Thoracic aorta (tissue), 2 donors: Measurements from ENCODE around the gene SMARCC2. TPM values are rescaled to one million over a fixed set of nuclear protein-coding genes. Genes with fewer than 3 reads are reported as not detected.

Source experiments
- ATAC-seq: fragments of 150-250 bp; one replicate; pipeline ENCODE4 v1.8.0; 2017; ENCODE audit warnings: low read depth; ENCODE audit not compliant: insufficient number of reproducible peaks, low FRiP score
- DNase-seq: peaks from one replicate; pipeline ENCODE4 v3.0.0-alpha.2; 2020; ENCODE audit warnings: low spot score
- H3K27ac ChIP-seq, 2 donors: fragments of 200-600 bp; sonication (generic); 1 replicate in 1 of 2; 2 replicates in 1 of 2; pipeline ENCODE4 v1.5.1; 2016; ENCODE audit warnings: mild to moderate bottlenecking in 2 of 2, moderate library complexity in 2 of 2
- H3K27me3 ChIP-seq: fragments of 200-600 bp; sonication (generic); replicated peaks from 2 replicates; pipeline ENCODE4 v1.6.0; 2016; ENCODE audit warnings: mild to moderate bottlenecking; ENCODE audit not compliant: insufficient read depth
- H3K36me3 ChIP-seq: fragments of 200-600 bp; sonication (generic); one replicate; pipeline ENCODE4 v1.5.1; 2016
- H3K4me1 ChIP-seq, 2 donors: fragments of 200-600 bp; sonication (generic); 1 replicate in 1 of 2; 2 replicates in 1 of 2; pipeline versions ENCODE4 v1.5.1 to v1.6.0; 2016; ENCODE audit warnings: low read depth in 2 of 2, mild to moderate bottlenecking in 1 of 2; ENCODE audit not compliant: control insufficient read depth in 1 of 2
- H3K4me3 ChIP-seq: fragments of 200-600 bp; sonication (generic); 2 replicates; pipeline ENCODE4 v1.5.1; 2016; ENCODE audit warnings: mild to moderate bottlenecking
- H3K9me3 ChIP-seq: fragments of 200-600 bp; sonication (generic); 2 replicates; pipeline ENCODE4 v1.5.1; 2016
- total RNA-seq, 2 donors: library from RNA; depleted of rRNA; stranded (reverse); fragments of >200 nt; gene quantifications; one replicate each; pipeline versions ENCODE4 v1.1.0 to v1.2.3, GENCODE V29; 2016
- TF ChIP-seq, protein P1 (sequence below): fragments of 200-600 bp; sonication (generic); IDR thresholded peaks from one replicate; pipeline ENCODE4 v1.5.1; 2019; ENCODE audit warnings: antibody characterized with exemption

The SMARCC2 gene
- total RNA-seq, 2 donors from 2014 or later: 68.6 to 109 TPM

GRCh38 chr12:56224102-56224701 lies 34.9 kb upstream of the SMARCC2 start, which contains the start of gene NABP2:
Gene NABP2 (plus strand): TSS chr12:56224342. CDS start chr12:56224857, 515 bp downstream.
- TF ChIP-seq, protein P1, sequence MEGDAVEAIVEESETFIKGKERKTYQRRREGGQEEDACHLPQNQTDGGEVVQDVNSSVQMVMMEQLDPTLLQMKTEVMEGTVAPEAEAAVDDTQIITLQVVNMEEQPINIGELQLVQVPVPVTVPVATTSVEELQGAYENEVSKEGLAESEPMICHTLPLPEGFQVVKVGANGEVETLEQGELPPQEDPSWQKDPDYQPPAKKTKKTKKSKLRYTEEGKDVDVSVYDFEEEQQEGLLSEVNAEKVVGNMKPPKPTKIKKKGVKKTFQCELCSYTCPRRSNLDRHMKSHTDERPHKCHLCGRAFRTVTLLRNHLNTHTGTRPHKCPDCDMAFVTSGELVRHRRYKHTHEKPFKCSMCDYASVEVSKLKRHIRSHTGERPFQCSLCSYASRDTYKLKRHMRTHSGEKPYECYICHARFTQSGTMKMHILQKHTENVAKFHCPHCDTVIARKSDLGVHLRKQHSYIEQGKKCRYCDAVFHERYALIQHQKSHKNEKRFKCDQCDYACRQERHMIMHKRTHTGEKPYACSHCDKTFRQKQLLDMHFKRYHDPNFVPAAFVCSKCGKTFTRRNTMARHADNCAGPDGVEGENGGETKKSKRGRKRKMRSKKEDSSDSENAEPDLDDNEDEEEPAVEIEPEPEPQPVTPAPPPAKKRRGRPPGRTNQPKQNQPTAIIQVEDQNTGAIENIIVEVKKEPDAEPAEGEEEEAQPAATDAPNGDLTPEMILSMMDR: peak; percentile 88
- Histone ChIP-seq H3K4me3 (peak within 1 kb of the TSS; percentile 73), H3K4me1 (peaks cover 24 to 43% of the 10 kb centered on the region in 2 donors)

GRCh38 chr12:56223571-56224101 lies 34.4 kb upstream of the SMARCC2 start:
- Histone ChIP-seq H3K9me3 (no peaks in the 10 kb centered on the region), H3K4me3 (peak overlapping the region; percentile 73), H3K27me3 (no peaks in the 10 kb centered on the region), H3K36me3 (no peaks in the 10 kb centered on the region), H3K4me1 (peaks cover 24 to 43% of the 10 kb centered on the region in 2 donors), H3K27ac (peak overlapping the region; percentile 96 to 99)
- no peak for ATAC-seq
- TF ChIP-seq, protein P1: no peak
- DNase-seq: no peak

More at GRCh38 chr12:56224102-56224701, 34.9 kb upstream of the SMARCC2 start, which contains the start of gene NABP2:
- peak; percentile 95 for DNase-seq
- no peaks in the 10 kb centered on the region for H3K27me3 ChIP-seq
- peak; percentile 44 for ATAC-seq
- H3K36me3 ChIP-seq: no peaks in the 10 kb centered on the region
- H3K27ac ChIP-seq: peak within 1 kb of the TSS; percentile 96 to 99
- no peaks in the 10 kb centered on the region for H3K9me3 ChIP-seq

DNA sequence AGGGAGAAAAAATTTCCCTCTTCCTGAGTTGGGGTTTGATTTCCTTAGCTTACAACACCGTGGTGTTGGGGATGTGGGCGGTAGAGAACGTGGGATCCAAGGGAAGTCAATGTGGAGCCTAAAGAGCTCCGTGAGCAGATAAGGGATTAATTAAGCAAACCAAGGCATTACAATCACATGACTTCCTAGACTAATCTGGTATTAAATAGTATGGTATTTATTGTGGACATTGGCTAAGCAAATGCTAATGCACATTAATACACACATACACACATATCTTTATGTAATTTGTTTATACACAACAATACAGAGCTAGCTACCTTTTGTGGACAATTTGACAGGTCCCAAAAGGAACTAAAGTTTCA lies 33.2 kb upstream of the SMARCC2 start:
- TF ChIP-seq, protein P1: no peak
- no peak for ATAC-seq

DNA sequence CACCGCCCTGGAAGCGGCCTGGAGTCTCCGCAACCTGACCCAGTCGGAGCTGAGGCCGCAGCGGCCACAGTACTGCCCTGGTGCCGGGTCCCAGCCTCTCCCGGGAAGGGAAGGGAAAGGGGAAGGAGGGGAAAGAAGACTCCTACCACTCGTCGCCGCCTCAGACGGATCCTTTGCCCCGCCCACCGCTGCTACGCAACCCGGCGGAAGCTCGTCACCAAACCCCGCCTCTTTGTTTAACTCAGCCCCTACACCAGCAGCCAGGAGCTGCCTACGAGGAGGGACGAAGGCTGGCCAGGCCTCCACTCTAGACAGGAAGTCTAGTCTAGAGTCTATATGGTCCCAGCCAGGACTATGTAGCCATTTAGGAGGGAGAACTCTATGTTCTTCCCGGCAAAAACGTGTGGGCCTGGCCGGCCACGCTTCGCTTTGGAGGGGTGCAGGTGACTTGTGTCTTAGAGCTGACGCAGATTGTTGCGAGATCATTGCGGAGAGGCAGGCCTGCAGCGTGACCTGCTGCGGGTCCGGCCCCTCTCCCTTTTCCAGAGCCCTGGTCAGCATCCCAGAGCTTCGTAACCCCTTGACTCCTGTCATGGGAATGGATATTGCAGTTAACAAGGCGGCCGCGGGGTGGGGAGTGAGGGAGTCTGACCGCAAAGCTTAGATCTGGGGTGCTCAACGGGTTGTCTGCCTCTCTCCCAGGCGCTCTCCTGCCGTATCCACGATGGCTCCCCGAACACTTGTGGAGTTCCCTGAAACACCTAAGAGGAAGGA lies 32.7 kb upstream of the SMARCC2 start, which contains the start of gene RNF41:
Gene RNF41 (minus strand): TSS at position 166 of the 774 bp plus-strand sequence. CDS start 7,875 bp downstream, outside the sequence.
- peak; percentile 88 for ATAC-seq
- peak; percentile 91 for DNase-seq
- Histone ChIP-seq H3K9me3 (no peaks in the 10 kb centered on the region), H3K27me3 (no peaks in the 10 kb centered on the region), H3K27ac (peak within 1 kb of the TSS; percentile 96 to 99), H3K4me3 (peak within 1 kb of the TSS; percentile 86), H3K4me1 (peaks cover 24 to 48% of the 10 kb centered on the region in 2 donors), H3K36me3 (no peaks in the 10 kb centered on the region)
- TF ChIP-seq, protein P1: peak; percentile 28

More for the DNA sequence above, 33.2 kb upstream of the SMARCC2 start:
- Histone ChIP-seq H3K27me3 (no peaks in the 10 kb centered on the region), H3K4me3 (peak overlapping the region; percentile 86), H3K27ac (peak overlapping the region; percentile 96 to 99), H3K9me3 (no peaks in the 10 kb centered on the region), H3K4me1 (peaks cover 24 to 46% of the 10 kb centered on the region in 2 donors), H3K36me3 (no peaks in the 10 kb centered on the region)
- DNase-seq: no peak

DNA sequence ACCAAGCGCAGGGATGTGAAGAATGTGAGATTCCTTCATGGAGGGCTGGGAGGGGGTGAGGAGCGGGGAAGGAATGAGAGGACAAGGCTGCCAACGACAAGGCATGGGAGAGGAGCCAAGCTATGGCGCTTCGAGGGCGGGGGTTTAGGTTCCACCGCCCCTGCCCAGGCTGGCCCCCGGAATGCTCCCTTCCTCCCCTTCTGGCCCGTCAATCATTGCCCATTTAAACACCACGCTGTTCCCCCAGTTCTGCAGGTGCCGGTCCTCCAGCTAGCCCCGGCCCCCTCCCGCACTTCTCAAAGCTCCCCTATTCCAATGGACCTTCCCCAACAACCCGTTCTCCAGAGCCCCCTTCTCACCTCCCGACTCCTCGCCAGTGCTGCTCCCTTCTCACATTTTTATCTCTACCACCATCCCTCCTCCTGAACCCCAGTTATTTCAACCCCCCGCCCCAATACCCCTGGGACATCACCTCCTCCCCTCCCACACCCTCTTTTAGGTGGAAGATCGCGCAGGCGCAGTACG lies 32.0 kb upstream of the SMARCC2 start:
- DNase-seq (peak; percentile 51), ATAC-seq (peak; percentile 45)
- peaks cover 24 to 48% of the 10 kb centered on the region in 2 donors for H3K4me1 ChIP-seq

More for the DNA sequence above, 32.0 kb upstream of the SMARCC2 start:
- H3K9me3 ChIP-seq: no peaks in the 10 kb centered on the region
- H3K4me3 ChIP-seq: peak overlapping the region; percentile 86
- H3K27me3 ChIP-seq: no peaks in the 10 kb centered on the region
- H3K27ac ChIP-seq: peak overlapping the region; percentile 96 to 99
- H3K36me3 ChIP-seq: peaks cover 5% of the 10 kb centered on the region
- TF ChIP-seq, protein P1: no peak
